ENCODE data around the gene RSPH1. TPM values are rescaled to one million over a fixed set of nuclear protein-coding genes. Genes with fewer than 3 reads are reported as not detected.

The RSPH1 gene
- total RNA-seq, 2 experiments from 2014 or later: 0.34 to 0.38 TPM

DNA sequence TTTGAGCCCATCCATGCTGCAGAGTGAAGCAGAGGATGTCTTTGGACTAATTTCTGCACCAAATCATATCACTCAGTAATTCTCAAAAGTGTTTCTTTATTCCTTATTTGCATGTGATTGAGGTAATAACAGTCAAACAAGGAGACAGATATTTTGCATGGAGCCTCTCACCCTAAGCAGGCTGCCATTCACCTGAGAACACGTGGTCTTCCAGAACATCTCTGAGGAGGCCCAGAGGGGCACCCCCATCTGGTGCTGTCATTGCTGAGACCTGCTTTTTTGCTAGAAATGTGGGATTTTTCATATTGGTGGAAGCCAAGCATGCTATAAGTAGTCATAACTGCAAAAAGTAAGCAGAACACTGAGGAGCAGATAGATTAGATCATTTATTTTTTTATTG, 25.4 kb upstream of the RSPH1 start:
- Mint-ChIP-seq H3K27ac (no peak overlapping the region), H3K27me3 (no peaks in the 10 kb centered on the region), H3K4me1 (ENCODE audit: low read depth) (peaks cover 58% of the 10 kb centered on the region), H3K9me3 (no peaks in the 10 kb centered on the region), H3K36me3 (ENCODE audit: low read depth) (peaks cover 89% of the 10 kb centered on the region), H3K4me3 (no peak overlapping the region)
- ChIA-PET POLR2A (no interaction called here), CTCF (no interaction called here)
- Histone ChIP-seq H3K27me3 (ENCODE audit: control insufficient read depth in 1 of 2, insufficient read depth in 2 of 2, low read length in 2 of 2) (no peaks in the 10 kb centered on the region), H3K36me3 (ENCODE audit: insufficient read depth, low read length) (peaks cover 69% of the 10 kb centered on the region), H3K9me3 (ENCODE audit: control insufficient read depth in 1 of 2, insufficient read depth in 1 of 2, low read length in 2 of 2) (no peaks in the 10 kb centered on the region), H3K4me1 (ENCODE audit: insufficient read depth, low read length) (peaks cover 17% of the 10 kb centered on the region), H3K27ac (ENCODE audit: low read depth in 1 of 2, low read length in 2 of 2) (no peak overlapping the region), H3K4me3 (ENCODE audit: low read length) (no peak overlapping the region)
- ATAC-seq (ENCODE audit: poor library complexity) (no peak), DNase-seq (no peak)
- TF ChIP-seq, protein P1, sequence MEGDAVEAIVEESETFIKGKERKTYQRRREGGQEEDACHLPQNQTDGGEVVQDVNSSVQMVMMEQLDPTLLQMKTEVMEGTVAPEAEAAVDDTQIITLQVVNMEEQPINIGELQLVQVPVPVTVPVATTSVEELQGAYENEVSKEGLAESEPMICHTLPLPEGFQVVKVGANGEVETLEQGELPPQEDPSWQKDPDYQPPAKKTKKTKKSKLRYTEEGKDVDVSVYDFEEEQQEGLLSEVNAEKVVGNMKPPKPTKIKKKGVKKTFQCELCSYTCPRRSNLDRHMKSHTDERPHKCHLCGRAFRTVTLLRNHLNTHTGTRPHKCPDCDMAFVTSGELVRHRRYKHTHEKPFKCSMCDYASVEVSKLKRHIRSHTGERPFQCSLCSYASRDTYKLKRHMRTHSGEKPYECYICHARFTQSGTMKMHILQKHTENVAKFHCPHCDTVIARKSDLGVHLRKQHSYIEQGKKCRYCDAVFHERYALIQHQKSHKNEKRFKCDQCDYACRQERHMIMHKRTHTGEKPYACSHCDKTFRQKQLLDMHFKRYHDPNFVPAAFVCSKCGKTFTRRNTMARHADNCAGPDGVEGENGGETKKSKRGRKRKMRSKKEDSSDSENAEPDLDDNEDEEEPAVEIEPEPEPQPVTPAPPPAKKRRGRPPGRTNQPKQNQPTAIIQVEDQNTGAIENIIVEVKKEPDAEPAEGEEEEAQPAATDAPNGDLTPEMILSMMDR (IDR thresholded peaks at IDR 0.05): no peak
- intact Hi-C loops (cut with DNase I, micrococcal nuclease): no loop called here

DNA sequence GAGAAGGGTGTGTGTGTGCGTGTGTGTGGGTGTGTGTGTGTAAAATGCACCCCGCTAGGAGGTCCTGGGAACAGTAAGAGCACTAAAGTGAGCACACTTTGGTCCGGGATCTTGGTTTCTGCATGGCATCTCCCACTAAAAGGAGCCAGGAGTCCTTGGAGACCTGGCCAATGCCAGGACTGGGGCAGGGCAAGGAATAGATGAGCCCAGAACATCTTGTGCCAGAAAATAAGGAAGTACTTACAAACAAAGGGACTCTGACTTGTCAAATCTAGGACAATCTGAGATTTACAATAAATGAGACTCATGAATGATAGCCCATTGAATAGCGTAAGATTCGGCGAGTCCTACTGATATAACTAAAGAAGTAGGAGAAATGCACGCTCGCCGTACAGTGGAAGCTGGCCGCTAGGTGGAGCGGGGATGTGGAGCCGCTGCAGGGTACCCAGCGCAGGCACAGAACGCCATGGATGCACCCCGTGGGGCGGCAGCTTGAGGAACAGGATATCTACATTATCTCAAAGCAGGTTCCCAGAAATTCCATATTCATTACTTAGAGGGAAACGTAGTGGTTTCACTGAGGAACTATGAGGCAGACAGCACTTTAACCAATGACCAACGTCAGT, 24.7 kb upstream of the RSPH1 start:
- Mint-ChIP-seq H3K9me3 (no peaks in the 10 kb centered on the region), H3K36me3 (ENCODE audit: low read depth) (peaks cover 84% of the 10 kb centered on the region), H3K4me3 (no peak overlapping the region), H3K4me1 (ENCODE audit: low read depth) (peaks cover 54% of the 10 kb centered on the region), H3K27ac (no peak overlapping the region), H3K27me3 (no peaks in the 10 kb centered on the region)
- no peak for DNase-seq
- CTCF ChIA-PET: no interaction called here
- no peak for ATAC-seq (ENCODE audit: poor library complexity)
- Histone ChIP-seq H3K36me3 (ENCODE audit: insufficient read depth, low read length) (peaks cover 65% of the 10 kb centered on the region), H3K4me1 (ENCODE audit: insufficient read depth, low read length) (peaks cover 22% of the 10 kb centered on the region), H3K27ac (ENCODE audit: low read depth in 1 of 2, low read length in 2 of 2) (no peak overlapping the region), H3K9me3 (ENCODE audit: control insufficient read depth in 1 of 2, insufficient read depth in 1 of 2, low read length in 2 of 2) (no peaks in the 10 kb centered on the region), H3K27me3 (ENCODE audit: control insufficient read depth in 1 of 2, insufficient read depth in 2 of 2, low read length in 2 of 2) (no peaks in the 10 kb centered on the region), H3K4me3 (ENCODE audit: low read length) (no peak overlapping the region)
- intact Hi-C loops (cut with DNase I, micrococcal nuclease): no loop called here
- TF ChIP-seq, protein P1 (IDR thresholded peaks at IDR 0.05): no peak
- POLR2A ChIA-PET: no interaction called here

DNA sequence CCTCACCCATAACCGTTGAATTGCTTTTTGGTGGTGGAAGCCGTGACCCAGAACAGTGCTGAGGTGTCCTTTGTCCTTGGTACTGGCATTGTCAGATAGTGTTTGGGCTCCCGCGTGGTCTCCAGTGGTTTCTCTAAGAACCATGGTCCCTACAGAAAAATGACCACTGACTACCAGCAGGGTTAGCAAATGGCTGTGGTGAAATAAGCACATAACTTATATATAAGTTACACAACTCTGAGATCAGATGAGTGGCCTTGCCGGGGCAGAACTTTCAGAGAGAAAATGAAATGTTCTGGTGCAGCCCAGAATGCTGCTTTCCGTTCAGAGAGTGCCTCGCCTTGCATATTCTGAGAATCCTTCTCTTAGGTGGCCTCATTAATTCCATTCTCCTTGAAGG, 22.6 kb upstream of the RSPH1 start:
- ChIA-PET CTCF (no interaction called here), POLR2A (no interaction called here)
- Mint-ChIP-seq H3K27me3 (no peaks in the 10 kb centered on the region), H3K4me3 (no peak overlapping the region), H3K36me3 (ENCODE audit: low read depth) (peaks cover 76% of the 10 kb centered on the region), H3K4me1 (ENCODE audit: low read depth) (peaks cover 49% of the 10 kb centered on the region), H3K27ac (no peak overlapping the region), H3K9me3 (no peaks in the 10 kb centered on the region)
- no peak overlapping the region for H3K4me3 ChIP-seq (ENCODE audit: low read length)
- no peaks in the 10 kb centered on the region for H3K9me3 ChIP-seq (ENCODE audit: control insufficient read depth in 1 of 2, insufficient read depth in 1 of 2, low read length in 2 of 2)
- ATAC-seq (ENCODE audit: poor library complexity) (no peak), DNase-seq (no peak)
- H3K4me1 ChIP-seq (ENCODE audit: insufficient read depth, low read length): peaks cover 22% of the 10 kb centered on the region
- no peak overlapping the region for H3K27ac ChIP-seq (ENCODE audit: low read depth in 1 of 2, low read length in 2 of 2)
- H3K27me3 ChIP-seq (ENCODE audit: control insufficient read depth in 1 of 2, insufficient read depth in 2 of 2, low read length in 2 of 2): no peaks in the 10 kb centered on the region
- H3K36me3 ChIP-seq (ENCODE audit: insufficient read depth, low read length): peaks cover 58% of the 10 kb centered on the region
- TF ChIP-seq, protein P1 (IDR thresholded peaks at IDR 0.05): no peak
- intact Hi-C loops (cut with DNase I, micrococcal nuclease): loop anchor here in 1 of 2 experiments (10.0 kb wide), 1 partner anchor 184 kb away; no protein-coding TSS in a partner anchor

Measured in CD4-positive, alpha-beta T cell (primary cell).